ENCODE results near the gene SNTA1. TPM values are rescaled to one million over a fixed set of nuclear protein-coding genes. Genes with fewer than 3 reads are reported as not detected.
A peak's percentile ranks its signal among the peaks of the same experiment; 100 is the strongest.

The SNTA1 gene
- total RNA-seq, 2 experiments from 2014 or later, result 36.6 to 44.8 TPM

- no peak for TF ChIP-seq EZH2phosphoT487 (IDR thresholded peaks at IDR 0.05; ENCODE audit: borderline replicate concordance, low read depth, low read length)
- no peak for TF ChIP-seq CTCF (conservative IDR thresholded peaks at IDR 0.05; ENCODE audit: low read length)
- CTCF ChIA-PET (ENCODE audit: unreplicated experiment), result no interaction called here
- no peaks in the 10 kb centered on the region for H3K79me2 ChIP-seq (ENCODE audit: insufficient read depth, low read depth, low read length)
- H3K27ac ChIP-seq (ENCODE audit: low read depth, low read length, poor library complexity, severe bottlenecking), result no peak overlapping the region
- no TSS peak for BruUV-seq (replicated peaks)
- no peak for DNase-seq (ENCODE audit: low spot score)
- H3K4me2 ChIP-seq (ENCODE audit: low read length), result no peak overlapping the region
- H2AFZ ChIP-seq (ENCODE audit: low read length), result peak overlapping the region; percentile 50; the same call in 1 of the 2 replicates
- no peaks in the 10 kb centered on the region for H4K20me1 ChIP-seq (ENCODE audit: insufficient read depth, low read length)
- H3K4me1 ChIP-seq (ENCODE audit: insufficient read depth, low read length, poor library complexity, severe bottlenecking), result peaks cover 59% of the 10 kb centered on the region
- no peaks in the 10 kb centered on the region; the same call in 1 of the 2 replicates for H3K36me3 ChIP-seq (ENCODE audit: insufficient read depth, low read length)
- H3K4me3 ChIP-seq (ENCODE audit: low read depth, low read length, poor library complexity, severe bottlenecking), result no peak overlapping the region
- intact Hi-C loops (cut with micrococcal nuclease; ENCODE audit: unreplicated experiment), result no loop called here
- POLR2A ChIA-PET, result interaction anchor here (0.7 to 1.9 kb wide), 4 partner anchors 16 to 164 kb away, joined by 4 to 9 read pairs (median 4); partner anchors contain the start of genes CBFA2T2 and CDK5RAP1
- H3K9me3 ChIP-seq (ENCODE audit: low read length), result no peaks in the 10 kb centered on the region
- no peaks in the 10 kb centered on the region for H3K9me2 ChIP-seq (ENCODE audit: insufficient read depth, low read length)
Observed at GRCh38 chr20:33470457-33470856, 26.9 kb upstream of the SNTA1 start.

- intact Hi-C loops (cut with micrococcal nuclease; ENCODE audit: unreplicated experiment), result no loop called here
Observed at GRCh38 chr20:33466303-33466646, 22.7 kb upstream of the SNTA1 start.

More at GRCh38 chr20:33466303-33466646, 22.7 kb upstream of the SNTA1 start:
- Histone ChIP-seq H3K4me2 (ENCODE audit: low read length) (peak overlapping the region; percentile 36; the same call in 1 of the 2 replicates), H3K79me2 (ENCODE audit: insufficient read depth, low read depth, low read length) (no peaks in the 10 kb centered on the region), H3K9me2 (ENCODE audit: insufficient read depth, low read length) (no peaks in the 10 kb centered on the region), H3K4me3 (ENCODE audit: low read depth, low read length, poor library complexity, severe bottlenecking) (no peak overlapping the region), H3K27ac (ENCODE audit: low read depth, low read length, poor library complexity, severe bottlenecking) (peak overlapping the region; percentile 4), H3K9me3 (ENCODE audit: low read length) (no peaks in the 10 kb centered on the region), H4K20me1 (ENCODE audit: insufficient read depth, low read length) (no peaks in the 10 kb centered on the region), H3K4me1 (ENCODE audit: insufficient read depth, low read length, poor library complexity, severe bottlenecking) (peaks cover 33% of the 10 kb centered on the region), H2AFZ (ENCODE audit: low read length) (peak overlapping the region; percentile 42; the same call in 1 of the 2 replicates), H3K36me3 (ENCODE audit: insufficient read depth, low read length) (no peaks in the 10 kb centered on the region; the same call in 1 of the 2 replicates)
- ChIA-PET CTCF (ENCODE audit: unreplicated experiment) (interaction anchor here (0.6 kb wide), 2 partner anchors 10 to 57 kb away, joined by 3 read pairs; no protein-coding TSS in a partner anchor), POLR2A (interaction anchor here (0.5 to 1.4 kb wide), 5 partner anchors 10 to 151 kb away, joined by 3 to 4 read pairs (median 4); partner anchors contain the start of gene SNTA1)
- no peak for TF ChIP-seq CTCF (conservative IDR thresholded peaks at IDR 0.05; ENCODE audit: low read length)
- TF ChIP-seq EZH2phosphoT487 (IDR thresholded peaks at IDR 0.05; ENCODE audit: borderline replicate concordance, low read depth, low read length), result no peak
- DNase-seq (ENCODE audit: low spot score), result peak; percentile 47
- BruUV-seq (replicated peaks), result no TSS peak

All from OCI-LY7 (cell line).